Upper lobe of right lung (tissue), 1 donor: ENCODE results near the gene UGT3A1. TPM values are rescaled to one million over a fixed set of nuclear protein-coding genes. Genes with fewer than 3 reads are reported as not detected.
A peak's percentile ranks its signal among the peaks of the same experiment; 100 is the strongest.

Experiments
- ATAC-seq: fragments of 200-7000 bp; cut with Tn5 transposase; one replicate; pipeline ENCODE4 v1.9.1; 2020; ENCODE audit warnings: mild to moderate bottlenecking, moderate library complexity
- DNase-seq: peaks from one replicate; pipeline ENCODE4 v3.0.0-alpha.2; 2020
- H3K27ac ChIP-seq: fragments of 200-600 bp; one replicate; pipeline ENCODE4 v1.8.0; 2022
- H3K27me3 ChIP-seq: fragments of 200-600 bp; one replicate; pipeline ENCODE4 v1.8.0; 2022; ENCODE audit warnings: mild to moderate bottlenecking
- H3K36me3 ChIP-seq: fragments of 200-600 bp; one replicate; pipeline ENCODE4 v1.8.0; 2022
- H3K4me1 ChIP-seq: fragments of 200-600 bp; one replicate; pipeline ENCODE4 v1.8.0; 2022
- H3K4me3 ChIP-seq: fragments of 200-600 bp; one replicate; pipeline ENCODE4 v1.8.0; 2022; ENCODE audit warnings: mild to moderate bottlenecking
- H3K9me3 ChIP-seq: fragments of 200-600 bp; one replicate; pipeline ENCODE4 v1.8.0; 2022
- CTCF ChIP-seq: fragments of 200-600 bp; IDR thresholded peaks from one replicate; pipeline ENCODE4 v1.8.0; 2022; ENCODE audit warnings: antibody characterized with exemption
- intact Hi-C: fragments of 100-400 bp; cut with DNase I; formaldehyde crosslinking; loops from one replicate; pipeline ENCODE4 v1.11.0; 2022
- total RNA-seq: library from RNA; stranded (reverse); fragmentation: NEBNext Ultra II Directional; extraction: Animal tissue kit (Norgen Biotek cat#: 25700); gene quantifications from one replicate; pipeline ENCODE4 v1.2.1, GENCODE V29; 2021
- donor health status: DM: no; HTN: yes; CAD: no; lungs with severe emphysema.

Gene UGT3A1
- total RNA-seq, 1 donor from 2014 or later: not detected

- Histone ChIP-seq H3K27me3 (no peaks in the 10 kb centered on the region), H3K4me3 (no peak overlapping the region), H3K27ac (no peak overlapping the region), H3K9me3 (no peaks in the 10 kb centered on the region), H3K36me3 (no peaks in the 10 kb centered on the region), H3K4me1 (no peaks in the 10 kb centered on the region)
- no peak for DNase-seq
- no peak for TF ChIP-seq CTCF
- ATAC-seq: no peak
- intact Hi-C loops: no loop called here
These were observed 30.9 kb downstream of the UGT3A1 start for GRCh38 chr5:35960328-35960727.

GRCh38 chr5:35956429-35956828, 34.8 kb downstream of the UGT3A1 start:
- H3K27ac ChIP-seq: no peak overlapping the region
- no peaks in the 10 kb centered on the region for H3K27me3 ChIP-seq
- no peak for ATAC-seq
- DNase-seq: no peak
- H3K9me3 ChIP-seq: no peaks in the 10 kb centered on the region
- TF ChIP-seq CTCF: no peak
- no peaks in the 10 kb centered on the region for H3K36me3 ChIP-seq
- no peak overlapping the region for H3K4me3 ChIP-seq
- intact Hi-C loops: no loop called here
- no peaks in the 10 kb centered on the region for H3K4me1 ChIP-seq

DNA sequence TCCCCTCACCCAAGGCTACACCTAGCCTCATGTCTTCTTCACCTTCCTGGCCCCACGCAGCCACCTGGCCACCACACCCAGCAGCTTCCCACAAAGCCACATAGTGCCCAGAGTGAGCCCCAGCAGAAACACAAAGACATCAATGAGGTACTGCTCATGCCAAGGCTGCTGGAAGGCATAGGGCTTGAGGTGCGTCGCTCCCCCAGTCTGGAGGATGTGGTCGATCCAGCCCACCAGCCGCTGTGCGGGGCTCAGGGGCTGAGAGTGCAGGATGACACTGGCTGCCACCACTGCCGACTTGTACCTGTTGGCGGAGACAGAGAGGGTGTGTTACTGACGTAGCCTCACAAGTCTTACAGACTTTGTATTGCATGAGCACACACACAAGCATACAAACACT, 37.0 kb downstream of the UGT3A1 start:
- TF ChIP-seq CTCF: no peak
- intact Hi-C loops: no loop called here
- H3K27ac ChIP-seq: no peak overlapping the region
- peak; percentile 23 for ATAC-seq
- H3K4me1 ChIP-seq: no peaks in the 10 kb centered on the region
- no peaks in the 10 kb centered on the region for H3K36me3 ChIP-seq
- H3K9me3 ChIP-seq: no peaks in the 10 kb centered on the region
- H3K4me3 ChIP-seq: no peak overlapping the region
- DNase-seq: no peak
- no peaks in the 10 kb centered on the region for H3K27me3 ChIP-seq

GRCh38 chr5:35947085-35947484, 44.1 kb downstream of the UGT3A1 start:
- Histone ChIP-seq H3K27me3 (no peaks in the 10 kb centered on the region), H3K36me3 (no peaks in the 10 kb centered on the region), H3K4me3 (no peak overlapping the region), H3K27ac (no peak overlapping the region), H3K4me1 (no peaks in the 10 kb centered on the region), H3K9me3 (no peaks in the 10 kb centered on the region)
- no peak for DNase-seq
- no peak for ATAC-seq
- TF ChIP-seq CTCF: no peak
- intact Hi-C loops: no loop called here

- intact Hi-C loops: no loop called here
- Histone ChIP-seq H3K9me3 (no peaks in the 10 kb centered on the region), H3K27me3 (no peaks in the 10 kb centered on the region), H3K4me3 (no peak overlapping the region), H3K27ac (no peak overlapping the region), H3K4me1 (no peaks in the 10 kb centered on the region), H3K36me3 (no peaks in the 10 kb centered on the region)
- ATAC-seq: no peak
- DNase-seq: no peak
- no peak for TF ChIP-seq CTCF
These were observed 51.6 kb downstream of the UGT3A1 start for GRCh38 chr5:35939639-35940038.

- DNase-seq (no peak), ATAC-seq (peak; percentile 86)
- Histone ChIP-seq H3K4me3 (no peak within 1 kb of the TSS), H3K27ac (no peak within 1 kb of the TSS), H3K27me3 (no peaks in the 10 kb centered on the region), H3K9me3 (no peaks in the 10 kb centered on the region), H3K4me1 (no peaks in the 10 kb centered on the region), H3K36me3 (no peaks in the 10 kb centered on the region)
- intact Hi-C loops: no loop called here
- no peak for TF ChIP-seq CTCF
These were observed 52.5 kb downstream of the UGT3A1 start, which contains the start of gene CAPSL for GRCh38 chr5:35938568-35939227. Gene CAPSL, minus strand, starts transcription at chr5:35938622. Its CDS starts 17,502 bp downstream, at chr5:35921120.
